GM18873 (cell line): ENCODE data around the gene NPM1.
"Not testable (repeated sequence)": the region's sequence is repeated elsewhere in the genome, so short reads cannot be mapped to it uniquely, and the experiment has no call there.

Source experiments
- ATAC-seq: cut with Tn5 transposase; IDR thresholded peaks from one replicate; pipeline ENCODE4 v1.9.1; 2021; ENCODE audit warnings: mild to moderate bottlenecking, moderate library complexity, moderate number of reproducible peaks; ENCODE audit not compliant: unreplicated experiment, low FRiP score

Gene NPM1

GRCh38 chr5:171384999-171385398, 2.6 kb upstream of the NPM1 start:
- ATAC-seq = not testable (repeated sequence)

GRCh38 chr5:171386006-171386671, 1.5 kb upstream of the NPM1 start:
- ATAC-seq = no peak

- ATAC-seq = no peak
Observed at GRCh38 chr5:171386861-171387344, 746 bp upstream of the NPM1 start.

GRCh38 chr5:171387970-171388815, 544 bp downstream of the NPM1 start:
- no peak for ATAC-seq

GRCh38 chr5:171388816-171389168, 1.1 kb downstream of the NPM1 start:
- ATAC-seq = no peak

- ATAC-seq = no peak
Observed at GRCh38 chr5:171390883-171391677, 3.4 kb downstream of the NPM1 start.

- ATAC-seq = no peak
Observed at GRCh38 chr5:171391996-171392577, 4.4 kb downstream of the NPM1 start.

- no peak for ATAC-seq
Observed at GRCh38 chr5:171392585-171393159, 5.0 kb downstream of the NPM1 start.

- no peak for ATAC-seq
Observed at GRCh38 chr5:171395042-171395441, 7.4 kb downstream of the NPM1 start.

- ATAC-seq = not testable (repeated sequence)
Observed at GRCh38 chr5:171396583-171396982, 8.9 kb downstream of the NPM1 start.

- no peak for ATAC-seq
Observed at GRCh38 chr5:171397190-171397589, 9.5 kb downstream of the NPM1 start.

GRCh38 chr5:171397599-171397998, 9.9 kb downstream of the NPM1 start:
- no peak for ATAC-seq

- not testable (repeated sequence) for ATAC-seq
Observed at GRCh38 chr5:171398660-171399059, 11.0 kb downstream of the NPM1 start.

GRCh38 chr5:171400169-171400568, 12.5 kb downstream of the NPM1 start:
- no peak for ATAC-seq

- no peak for ATAC-seq
Observed at GRCh38 chr5:171401167-171401947, 13.7 kb downstream of the NPM1 start.

GRCh38 chr5:171402751-171403150, 15.1 kb downstream of the NPM1 start:
- not testable (repeated sequence) for ATAC-seq

GRCh38 chr5:171405615-171406014, 18.0 kb downstream of the NPM1 start:
- ATAC-seq = no peak

- no peak for ATAC-seq
Observed at GRCh38 chr5:171407234-171407633, 19.6 kb downstream of the NPM1 start.
